CD4-positive, alpha-beta T cell treated with Interleukin-1 beta for 1 hour (primary cell): ENCODE data around the gene BCS1L.

Source experiments
- DNase-seq, 2 donors: peaks; one replicate each; pipeline ENCODE4 v3.0.0-alpha.2; 2020 to 2022

The BCS1L gene, protein sequence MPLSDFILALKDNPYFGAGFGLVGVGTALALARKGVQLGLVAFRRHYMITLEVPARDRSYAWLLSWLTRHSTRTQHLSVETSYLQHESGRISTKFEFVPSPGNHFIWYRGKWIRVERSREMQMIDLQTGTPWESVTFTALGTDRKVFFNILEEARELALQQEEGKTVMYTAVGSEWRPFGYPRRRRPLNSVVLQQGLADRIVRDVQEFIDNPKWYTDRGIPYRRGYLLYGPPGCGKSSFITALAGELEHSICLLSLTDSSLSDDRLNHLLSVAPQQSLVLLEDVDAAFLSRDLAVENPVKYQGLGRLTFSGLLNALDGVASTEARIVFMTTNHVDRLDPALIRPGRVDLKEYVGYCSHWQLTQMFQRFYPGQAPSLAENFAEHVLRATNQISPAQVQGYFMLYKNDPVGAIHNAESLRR

GRCh38 chr2:218659258-218659987 lies at the start of gene BCS1L, which contains the start of gene ZNF142:
Gene BCS1L, plus strand, starts transcription at chr2:218659683. Its CDS starts 1,305 bp downstream, at chr2:218660988.
Gene ZNF142, minus strand, starts transcription at chr2:218659623. Its CDS starts 3,194 bp downstream, at chr2:218656429.
- DNase-seq: peak; percentile 91 to 93

GRCh38 chr2:218615868-218616315 lies 43.6 kb upstream of the BCS1L start:
- no peak for DNase-seq

DNA sequence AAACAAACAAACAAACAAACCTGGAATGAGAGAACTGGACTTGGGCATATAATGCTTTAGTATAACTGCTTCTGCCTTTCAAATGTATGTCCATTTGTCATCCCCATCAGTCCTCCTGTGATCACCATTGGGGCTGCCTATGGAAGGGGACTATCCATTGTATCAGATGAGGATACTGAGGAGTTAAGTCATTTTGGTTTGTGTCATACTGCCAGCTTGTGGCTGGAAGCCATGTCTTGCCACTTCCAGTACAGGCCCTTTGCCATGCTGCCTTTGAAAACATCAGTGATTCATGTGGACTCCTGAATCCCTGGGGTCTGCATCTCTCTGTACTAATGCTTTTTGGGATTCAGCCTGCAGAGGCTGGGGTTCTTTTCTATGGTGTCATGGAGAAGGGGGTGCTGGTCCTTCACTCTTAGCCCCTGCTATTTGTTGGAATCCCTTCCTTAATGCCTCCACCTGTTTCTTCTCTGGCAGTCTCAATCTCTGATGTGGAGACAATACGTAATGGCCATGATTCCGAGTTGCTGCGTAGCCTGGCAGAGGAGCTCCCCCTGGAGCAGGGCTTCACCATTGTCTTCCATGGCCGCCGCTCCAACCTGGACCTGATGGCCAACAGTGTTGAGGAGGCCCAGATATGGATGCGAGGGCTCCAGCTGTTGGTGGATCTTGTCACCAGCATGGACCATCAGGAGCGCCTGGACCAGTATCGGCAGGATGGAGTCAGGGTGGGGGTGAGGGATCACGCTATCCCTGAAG lies 41.2 kb upstream of the BCS1L start:
- no peak for DNase-seq

DNA sequence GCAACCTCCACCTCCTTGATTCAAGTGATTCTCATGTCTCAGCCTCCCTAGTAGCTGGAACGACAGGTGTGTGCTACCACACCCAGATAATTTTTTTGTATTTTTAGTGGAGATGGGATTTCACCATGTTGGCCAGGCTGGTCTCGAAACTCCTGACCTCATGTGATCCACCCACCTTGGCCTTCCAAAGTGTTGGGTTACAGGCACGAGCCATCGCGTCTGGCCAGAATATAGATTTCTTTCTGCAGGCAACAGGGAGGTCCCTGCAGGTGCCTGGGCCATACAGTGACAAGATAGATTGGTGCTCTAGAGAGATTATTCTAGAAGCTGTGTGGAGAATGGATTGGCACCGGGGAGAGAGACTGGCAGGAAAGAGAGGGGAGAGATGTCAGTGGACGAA lies 38.5 kb upstream of the BCS1L start:
- no peak for DNase-seq

- no peak for DNase-seq
Observed at GRCh38 chr2:218622606-218623365, 36.7 kb upstream of the BCS1L start.

GRCh38 chr2:218623366-218623705 lies 36.1 kb upstream of the BCS1L start:
- DNase-seq: no peak

DNA sequence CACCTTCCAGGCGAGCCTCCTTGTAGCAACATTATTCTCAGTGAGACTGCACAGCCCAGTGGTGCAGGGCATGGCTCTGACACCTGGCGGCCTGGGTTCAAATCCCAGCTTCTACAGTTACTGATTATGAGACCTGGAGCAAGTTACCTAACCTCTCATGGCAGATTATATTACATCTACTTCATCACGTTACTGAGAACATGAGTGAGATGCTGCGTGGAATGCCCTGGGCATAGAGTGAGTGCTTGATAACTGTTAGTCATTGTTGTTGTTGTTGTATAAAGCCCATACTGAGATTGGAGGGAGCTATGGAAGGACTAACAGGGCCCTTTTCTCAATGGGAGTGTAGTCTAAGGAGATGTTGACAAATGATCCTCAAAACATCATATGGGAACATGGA lies 33.1 kb upstream of the BCS1L start:
- no peak for DNase-seq

- DNase-seq: no peak
Observed at GRCh38 chr2:218627939-218628338, 31.5 kb upstream of the BCS1L start.

GRCh38 chr2:218631837-218632236 lies 27.6 kb upstream of the BCS1L start:
- no peak for DNase-seq

GRCh38 chr2:218635719-218636118 lies 23.8 kb upstream of the BCS1L start:
- DNase-seq: no peak

DNA sequence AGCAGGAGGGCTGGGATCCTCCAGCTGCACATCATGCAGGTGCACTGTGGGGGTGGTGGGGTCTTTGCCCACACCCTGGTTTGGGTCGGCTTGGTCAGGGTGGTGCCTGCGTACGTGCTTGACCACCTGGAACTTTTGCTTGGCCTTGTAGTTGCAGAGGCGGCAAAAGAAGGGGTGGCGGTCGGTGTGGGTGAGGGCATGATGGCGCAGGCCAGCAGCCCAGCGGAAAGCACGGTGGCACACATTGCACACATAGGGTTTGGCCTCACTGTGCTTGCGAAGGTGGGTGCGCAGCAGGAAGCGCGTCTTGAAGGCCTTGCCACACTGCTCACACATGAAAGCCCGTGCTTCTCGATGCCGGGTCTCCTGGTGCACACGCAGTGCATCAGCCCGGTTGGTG lies 21.1 kb upstream of the BCS1L start:
- DNase-seq: no peak

GRCh38 chr2:218642121-218642656 lies 17.3 kb upstream of the BCS1L start:
- no peak for DNase-seq

- DNase-seq: no peak
Observed at GRCh38 chr2:218642786-218643185, 16.7 kb upstream of the BCS1L start.

DNA sequence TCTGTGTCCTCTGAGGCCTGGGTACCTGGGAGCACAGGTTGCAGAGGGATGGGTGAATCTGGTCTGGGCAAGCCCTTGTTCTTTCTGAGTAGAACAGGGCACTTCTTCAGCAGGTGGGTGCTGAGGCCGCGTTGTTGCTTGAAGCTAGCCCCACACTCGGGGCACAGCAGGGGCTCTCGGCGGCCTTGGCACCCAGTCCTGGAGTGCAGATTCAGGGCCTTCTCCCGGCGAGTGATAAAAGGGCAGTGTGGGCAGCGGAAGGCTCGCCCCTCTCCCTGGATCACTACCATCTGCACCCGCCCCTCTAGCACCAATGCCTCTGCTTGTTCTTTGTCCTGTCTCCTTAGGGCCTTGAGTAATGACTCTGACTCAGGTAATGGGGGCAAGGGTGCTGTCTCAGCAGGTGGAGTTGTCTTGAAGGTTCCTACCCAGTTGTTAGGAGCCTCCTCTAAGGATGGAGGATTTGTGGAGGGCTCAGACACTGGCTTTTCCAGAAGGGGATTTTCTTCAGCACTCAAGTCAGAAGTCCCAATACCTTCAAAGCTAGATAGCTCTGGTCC lies 15.7 kb upstream of the BCS1L start:
- no peak for DNase-seq

GRCh38 chr2:218644721-218645120 lies 14.8 kb upstream of the BCS1L start:
- DNase-seq: no peak

DNA sequence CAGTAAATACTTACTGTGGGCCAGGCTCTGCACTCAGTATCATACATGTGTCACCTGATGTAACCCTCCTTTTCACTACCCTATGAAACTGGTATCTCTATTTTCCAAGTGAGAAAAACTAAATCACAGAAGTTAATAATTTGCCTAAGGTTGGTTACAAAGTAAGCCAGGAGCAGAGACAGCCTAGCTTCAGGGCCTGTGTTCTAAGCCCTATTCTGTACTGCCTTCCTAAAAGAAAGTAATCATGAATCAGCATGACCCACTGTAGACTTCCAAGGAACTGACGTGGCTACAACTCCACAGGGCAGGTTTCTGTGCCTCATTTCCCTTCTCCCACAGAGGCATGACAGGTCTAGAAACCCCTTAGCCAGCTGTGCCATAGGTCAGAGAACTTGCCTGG lies 14.4 kb upstream of the BCS1L start:
- DNase-seq: no peak

- peak; percentile 60 for DNase-seq
Observed at GRCh38 chr2:218648088-218648786, 11.2 kb upstream of the BCS1L start.

- DNase-seq: no peak
Observed at GRCh38 chr2:218648787-218649100, 10.7 kb upstream of the BCS1L start.

DNA sequence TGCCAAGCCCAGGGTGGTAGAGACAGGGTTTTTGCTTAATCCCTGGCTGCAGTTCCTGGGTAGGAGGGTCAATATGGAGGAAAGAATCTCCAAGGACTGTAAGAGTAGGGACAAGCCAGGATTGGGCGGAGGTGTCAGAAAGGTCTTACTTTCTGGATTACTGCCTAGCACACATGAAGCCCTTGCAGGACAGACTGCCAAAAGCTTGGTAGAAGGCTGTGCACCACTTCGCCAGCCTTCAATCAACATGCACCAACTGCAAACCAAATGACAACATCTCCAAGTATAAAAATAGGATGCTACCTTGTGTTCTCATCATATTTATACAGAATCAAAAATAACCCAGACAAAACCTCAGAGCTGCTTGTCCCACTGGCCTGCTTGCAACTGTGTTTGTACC lies 3.7 kb upstream of the BCS1L start:
- no peak for DNase-seq

GRCh38 chr2:218658671-218659257 lies 719 bp upstream of the BCS1L start:
- peak; percentile 20 to 44 for DNase-seq

DNA sequence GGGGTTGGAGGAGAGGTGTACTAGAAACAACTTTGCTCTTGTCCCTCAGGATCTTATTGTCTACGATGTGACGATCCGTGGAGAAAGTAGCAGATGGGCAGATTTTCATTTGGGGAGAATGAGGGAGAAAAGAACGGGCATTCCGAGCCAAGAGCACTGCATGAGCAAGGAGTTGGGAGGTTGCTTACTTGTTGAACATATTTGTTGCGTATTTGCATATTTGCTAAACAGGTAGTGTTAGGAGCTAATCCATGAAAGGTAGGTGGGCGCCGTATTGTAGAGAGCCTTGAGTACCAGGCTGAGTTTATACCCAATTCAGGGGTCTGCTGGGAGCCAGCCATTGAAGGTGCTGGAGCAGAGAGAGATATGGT lies 490 bp downstream of the BCS1L start:
- DNase-seq: no peak
